ENCODE results near the gene UBAP2L.
A peak's percentile ranks its signal among the peaks of the same experiment; 100 is the strongest.

UBAP2L gene, protein sequence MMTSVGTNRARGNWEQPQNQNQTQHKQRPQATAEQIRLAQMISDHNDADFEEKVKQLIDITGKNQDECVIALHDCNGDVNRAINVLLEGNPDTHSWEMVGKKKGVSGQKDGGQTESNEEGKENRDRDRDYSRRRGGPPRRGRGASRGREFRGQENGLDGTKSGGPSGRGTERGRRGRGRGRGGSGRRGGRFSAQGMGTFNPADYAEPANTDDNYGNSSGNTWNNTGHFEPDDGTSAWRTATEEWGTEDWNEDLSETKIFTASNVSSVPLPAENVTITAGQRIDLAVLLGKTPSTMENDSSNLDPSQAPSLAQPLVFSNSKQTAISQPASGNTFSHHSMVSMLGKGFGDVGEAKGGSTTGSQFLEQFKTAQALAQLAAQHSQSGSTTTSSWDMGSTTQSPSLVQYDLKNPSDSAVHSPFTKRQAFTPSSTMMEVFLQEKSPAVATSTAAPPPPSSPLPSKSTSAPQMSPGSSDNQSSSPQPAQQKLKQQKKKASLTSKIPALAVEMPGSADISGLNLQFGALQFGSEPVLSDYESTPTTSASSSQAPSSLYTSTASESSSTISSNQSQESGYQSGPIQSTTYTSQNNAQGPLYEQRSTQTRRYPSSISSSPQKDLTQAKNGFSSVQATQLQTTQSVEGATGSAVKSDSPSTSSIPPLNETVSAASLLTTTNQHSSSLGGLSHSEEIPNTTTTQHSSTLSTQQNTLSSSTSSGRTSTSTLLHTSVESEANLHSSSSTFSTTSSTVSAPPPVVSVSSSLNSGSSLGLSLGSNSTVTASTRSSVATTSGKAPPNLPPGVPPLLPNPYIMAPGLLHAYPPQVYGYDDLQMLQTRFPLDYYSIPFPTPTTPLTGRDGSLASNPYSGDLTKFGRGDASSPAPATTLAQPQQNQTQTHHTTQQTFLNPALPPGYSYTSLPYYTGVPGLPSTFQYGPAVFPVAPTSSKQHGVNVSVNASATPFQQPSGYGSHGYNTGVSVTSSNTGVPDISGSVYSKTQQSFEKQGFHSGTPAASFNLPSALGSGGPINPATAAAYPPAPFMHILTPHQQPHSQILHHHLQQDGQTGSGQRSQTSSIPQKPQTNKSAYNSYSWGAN

GRCh38 chr1:154220071-154220969 lies at the start of gene UBAP2L:
UBAP2L (plus strand) TSS chr1:154220955; CDS start chr1:154225124, 4,169 bp downstream.
- no peak for TF ChIP-seq ZNF274 (IDR thresholded peaks at IDR 0.05; ENCODE audit: low read depth, low read length)
- peak within 1 kb of the TSS; percentile 99 for H3K4me3 ChIP-seq (ENCODE audit: low read length)

DNA sequence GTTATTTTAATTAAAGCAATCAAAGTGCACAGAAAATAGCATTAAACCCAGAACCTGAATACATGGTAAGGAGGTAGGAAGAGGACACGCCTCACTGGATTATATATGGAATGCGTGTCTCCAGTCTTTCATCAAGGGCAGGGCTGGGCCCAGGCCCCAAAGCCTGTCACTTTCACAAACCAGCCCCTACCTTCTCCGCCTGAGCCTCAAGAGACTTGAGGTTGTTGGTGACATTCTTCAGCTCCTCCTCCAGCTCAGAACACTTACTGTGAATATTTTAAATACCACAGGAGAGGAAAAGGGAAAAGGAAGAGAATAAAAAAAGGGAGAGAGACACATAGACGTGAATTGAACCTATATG lies 49.6 kb upstream of the UBAP2L start:
- no peak overlapping the region for H3K4me3 ChIP-seq (ENCODE audit: low read length)
- TF ChIP-seq ZNF274 (IDR thresholded peaks at IDR 0.05; ENCODE audit: low read depth, low read length): no peak

GRCh38 chr1:154171880-154172279 lies 48.9 kb upstream of the UBAP2L start:
- TF ChIP-seq ZNF274 (IDR thresholded peaks at IDR 0.05; ENCODE audit: low read depth, low read length): no peak
- H3K4me3 ChIP-seq (ENCODE audit: low read length): no peak overlapping the region

GRCh38 chr1:154174654-154175053 lies 46.1 kb upstream of the UBAP2L start:
- no peak for TF ChIP-seq ZNF274 (IDR thresholded peaks at IDR 0.05; ENCODE audit: low read depth, low read length)
- H3K4me3 ChIP-seq (ENCODE audit: low read length): no peak overlapping the region

DNA sequence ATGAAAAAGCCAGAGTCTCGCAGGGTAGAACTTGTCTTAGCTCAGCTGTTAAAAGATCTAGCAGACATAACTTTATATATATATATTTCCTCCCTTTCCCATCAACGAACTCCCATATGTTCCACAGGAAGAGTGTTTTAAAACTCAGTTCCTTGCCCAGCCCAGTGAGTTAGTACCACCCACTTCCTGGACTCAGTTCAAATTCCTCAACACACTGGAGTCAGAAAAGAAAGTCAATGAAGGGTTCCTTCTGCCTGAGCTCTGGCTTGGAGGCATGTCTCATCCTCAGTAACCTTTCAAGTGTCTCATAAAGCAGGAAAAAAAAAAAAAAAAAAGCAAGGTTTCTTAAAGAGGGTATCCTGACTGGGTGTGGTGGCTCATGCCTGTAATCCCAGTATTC lies 44.4 kb upstream of the UBAP2L start:
- TF ChIP-seq ZNF274 (IDR thresholded peaks at IDR 0.05; ENCODE audit: low read depth, low read length): no peak
- H3K4me3 ChIP-seq (ENCODE audit: low read length): no peak overlapping the region

DNA sequence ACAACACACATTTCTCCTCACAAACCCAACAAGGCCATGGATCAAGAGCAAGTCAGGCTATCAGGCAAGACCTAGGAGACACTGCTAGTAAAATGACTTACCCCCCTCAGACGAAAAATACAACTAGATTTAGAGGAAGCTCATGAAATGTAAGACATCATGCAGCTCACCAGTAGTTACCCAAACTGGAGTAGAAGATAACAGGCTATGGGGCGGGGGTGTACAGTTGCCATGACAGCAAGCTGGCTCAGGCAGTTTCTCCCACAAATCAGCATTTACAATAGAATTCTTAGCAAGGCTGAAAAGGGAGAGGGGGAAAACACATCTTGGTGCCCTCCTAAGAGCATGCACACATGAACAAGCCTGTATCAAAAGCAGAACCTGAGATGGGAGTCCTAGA lies 42.7 kb upstream of the UBAP2L start:
- no peak for TF ChIP-seq ZNF274 (IDR thresholded peaks at IDR 0.05; ENCODE audit: low read depth, low read length)
- no peak overlapping the region for H3K4me3 ChIP-seq (ENCODE audit: low read length)

DNA sequence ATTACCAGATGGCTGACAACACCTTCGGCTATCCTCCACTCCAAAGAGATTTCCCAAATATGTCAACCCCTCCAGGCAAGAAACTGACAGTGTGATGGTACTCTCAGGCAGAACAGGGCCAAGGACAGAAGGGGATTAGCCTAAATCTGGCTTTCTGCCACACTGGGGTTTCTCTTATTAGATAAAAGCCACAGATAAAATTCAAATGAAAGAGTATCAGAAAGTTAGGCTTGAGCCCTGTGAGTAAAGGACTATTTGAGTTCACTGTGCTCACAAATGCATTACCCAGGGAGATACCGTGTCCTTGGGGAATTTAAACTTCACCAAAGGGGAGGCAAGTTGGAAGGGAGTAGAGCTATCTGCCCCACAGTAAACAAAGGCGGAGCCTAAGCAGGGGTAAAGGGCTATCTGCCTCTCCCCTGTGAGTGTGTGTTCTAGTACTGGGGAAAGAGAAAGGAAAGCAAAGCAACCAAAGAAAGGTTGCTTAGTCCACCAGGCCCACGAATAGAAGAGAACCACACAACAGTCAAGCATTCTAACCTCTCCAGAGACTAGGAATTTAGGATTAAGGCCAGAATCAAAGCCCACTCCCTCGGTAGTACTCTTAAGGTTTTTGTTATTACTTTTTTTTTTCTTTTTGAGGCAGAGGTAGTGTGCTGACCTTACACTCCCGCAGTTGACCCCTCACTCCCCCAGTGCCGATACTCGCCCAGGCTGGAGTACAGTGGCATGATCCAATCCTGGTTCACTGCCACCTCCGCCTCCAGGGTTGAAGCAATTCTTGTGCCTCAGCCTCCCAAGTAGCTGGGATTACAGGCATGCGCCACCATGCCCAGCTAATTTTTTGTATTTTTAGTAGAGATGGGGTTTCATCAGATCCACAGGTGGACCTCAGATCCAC lies 41.6 kb upstream of the UBAP2L start:
- TF ChIP-seq ZNF274 (IDR thresholded peaks at IDR 0.05; ENCODE audit: low read depth, low read length): no peak
- peak overlapping the region; percentile 27; the same call in 1 of the 2 replicates for H3K4me3 ChIP-seq (ENCODE audit: low read length)

GRCh38 chr1:154179946-154180687 lies 40.6 kb upstream of the UBAP2L start:
- TF ChIP-seq ZNF274 (IDR thresholded peaks at IDR 0.05; ENCODE audit: low read depth, low read length): no peak
- H3K4me3 ChIP-seq (ENCODE audit: low read length): peak overlapping the region; percentile 82

GRCh38 chr1:154181944-154182343 lies 38.8 kb upstream of the UBAP2L start:
- H3K4me3 ChIP-seq (ENCODE audit: low read length): peak overlapping the region; percentile 82
- no peak for TF ChIP-seq ZNF274 (IDR thresholded peaks at IDR 0.05; ENCODE audit: low read depth, low read length)

DNA sequence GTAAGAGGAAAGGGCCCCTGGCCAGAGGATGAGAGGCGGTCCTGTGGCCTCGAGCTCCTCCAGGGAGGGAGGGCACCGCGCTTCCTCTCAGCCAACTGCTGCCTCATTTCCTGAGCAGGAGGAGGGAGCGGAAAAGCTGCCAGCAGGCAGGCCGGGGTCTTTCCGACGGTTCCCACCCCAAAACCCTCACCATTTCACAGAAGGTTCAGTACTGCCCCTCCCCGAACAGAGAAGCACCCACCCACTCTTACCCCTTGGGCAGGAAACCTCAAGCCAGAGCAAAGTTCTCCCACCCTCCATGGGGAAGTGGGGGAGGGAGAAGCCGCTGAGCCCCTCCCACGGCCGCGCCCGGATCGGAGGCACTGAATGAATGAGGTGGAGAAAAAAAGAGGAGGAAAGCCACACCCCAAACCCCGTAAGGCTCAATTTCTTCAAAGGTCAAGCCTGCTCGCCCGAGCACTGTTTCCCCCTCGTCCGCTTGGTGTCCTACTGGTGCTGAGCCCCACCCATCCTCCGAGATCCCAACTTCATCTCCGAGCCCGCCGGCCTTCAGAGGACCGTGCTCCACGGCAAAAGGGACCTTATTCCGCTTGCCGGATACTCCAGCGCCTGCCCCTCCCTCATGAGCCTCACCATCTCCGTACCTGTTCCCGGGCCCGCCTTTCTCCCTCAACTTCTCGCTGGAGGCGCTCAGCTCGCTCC lies 38.3 kb upstream of the UBAP2L start:
- H3K4me3 ChIP-seq (ENCODE audit: low read length): peak overlapping the region; percentile 82
- no peak for TF ChIP-seq ZNF274 (IDR thresholded peaks at IDR 0.05; ENCODE audit: low read depth, low read length)
